ENCODE data around the gene PPM1H.
"Not testable (repeated sequence)": the region's sequence is repeated elsewhere in the genome, so short reads cannot be mapped to it uniquely, and the experiment has no call there.

PPM1H gene

DNA sequence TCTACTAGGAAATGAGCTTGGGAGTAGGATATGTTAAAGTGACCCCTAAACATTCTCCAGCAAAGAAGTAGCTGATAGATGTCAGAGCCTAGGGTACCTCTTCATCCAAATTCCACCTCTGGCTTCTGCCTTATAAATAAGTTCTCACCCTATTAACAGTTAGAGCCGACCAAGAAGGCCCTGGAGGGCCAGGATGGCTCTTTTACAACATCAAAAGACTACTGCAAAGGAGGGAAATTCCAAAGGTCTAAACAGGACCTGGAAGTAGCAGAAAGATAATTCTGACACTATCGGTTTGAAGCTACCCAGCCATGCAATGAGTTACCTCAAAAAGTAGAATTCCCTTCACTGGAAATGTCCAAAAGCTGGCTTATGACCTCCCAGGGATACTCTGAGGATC, 90.0 kb downstream of the PPM1H start:
- FAIRE-seq (no peak), DNase-seq (ENCODE audit: insufficient read length, low spot score) (no peak)

DNA sequence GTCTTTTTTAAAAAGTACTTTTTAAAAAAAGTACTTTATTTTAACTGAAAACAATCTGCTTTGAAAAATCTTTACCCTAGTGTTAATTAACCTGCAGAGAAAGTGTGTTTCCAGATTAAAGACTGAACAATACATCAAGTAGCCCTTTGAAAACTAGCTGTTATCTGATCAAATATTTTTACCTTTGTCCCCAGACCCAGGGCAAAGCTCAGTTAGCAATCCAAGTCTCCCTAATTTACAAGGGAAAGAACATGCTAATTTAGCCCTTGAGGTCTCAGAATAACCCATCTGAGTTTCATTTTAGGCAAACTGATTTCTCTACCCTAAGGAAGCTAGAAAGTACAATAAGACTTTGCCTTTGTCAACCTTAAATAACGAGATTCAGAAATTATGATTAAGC, 91.2 kb downstream of the PPM1H start:
- DNase-seq (ENCODE audit: insufficient read length, low spot score) = no peak
- no peak for FAIRE-seq

DNA sequence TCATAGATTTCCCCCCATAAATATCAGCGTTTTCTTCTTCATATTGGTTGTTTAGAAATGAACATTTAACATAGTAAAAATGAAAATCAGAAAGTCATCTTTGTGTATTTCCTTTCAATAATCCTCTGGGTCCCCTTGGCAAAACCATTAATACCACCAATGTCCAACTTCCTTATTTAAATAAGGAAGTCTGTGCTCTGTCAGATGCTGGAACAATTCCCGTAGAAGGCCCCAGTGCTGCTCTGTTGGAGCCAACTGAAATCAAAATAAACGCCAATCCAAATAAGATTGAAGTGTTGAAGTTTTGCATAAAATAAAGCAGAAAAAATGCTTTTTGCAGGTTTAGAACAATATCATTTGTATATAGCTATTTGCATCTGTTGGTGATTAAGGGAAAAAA, 93.1 kb downstream of the PPM1H start:
- no peak for DNase-seq (ENCODE audit: insufficient read length, low spot score)
- no peak for FAIRE-seq

DNA sequence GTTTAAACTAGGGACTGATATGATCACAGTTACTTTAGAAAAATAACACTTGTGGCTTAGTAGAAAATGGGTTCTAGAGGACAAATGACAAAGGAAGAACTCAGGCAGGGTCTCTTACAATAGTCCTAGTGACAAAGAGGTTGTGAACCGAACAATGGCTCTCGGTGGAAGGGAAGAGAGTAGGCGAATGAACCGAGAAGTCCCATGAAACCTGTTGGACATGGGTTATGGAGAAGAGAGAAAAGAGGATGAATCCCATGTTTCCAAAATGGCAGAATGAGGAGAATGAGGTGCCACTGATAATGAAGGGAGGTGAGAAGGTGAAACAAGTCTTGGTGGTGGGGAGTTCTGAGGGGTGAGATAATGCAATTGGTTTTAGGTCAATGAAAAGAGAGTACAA, 94.1 kb downstream of the PPM1H start:
- FAIRE-seq (no peak), DNase-seq (ENCODE audit: insufficient read length, low spot score) (no peak)

DNA sequence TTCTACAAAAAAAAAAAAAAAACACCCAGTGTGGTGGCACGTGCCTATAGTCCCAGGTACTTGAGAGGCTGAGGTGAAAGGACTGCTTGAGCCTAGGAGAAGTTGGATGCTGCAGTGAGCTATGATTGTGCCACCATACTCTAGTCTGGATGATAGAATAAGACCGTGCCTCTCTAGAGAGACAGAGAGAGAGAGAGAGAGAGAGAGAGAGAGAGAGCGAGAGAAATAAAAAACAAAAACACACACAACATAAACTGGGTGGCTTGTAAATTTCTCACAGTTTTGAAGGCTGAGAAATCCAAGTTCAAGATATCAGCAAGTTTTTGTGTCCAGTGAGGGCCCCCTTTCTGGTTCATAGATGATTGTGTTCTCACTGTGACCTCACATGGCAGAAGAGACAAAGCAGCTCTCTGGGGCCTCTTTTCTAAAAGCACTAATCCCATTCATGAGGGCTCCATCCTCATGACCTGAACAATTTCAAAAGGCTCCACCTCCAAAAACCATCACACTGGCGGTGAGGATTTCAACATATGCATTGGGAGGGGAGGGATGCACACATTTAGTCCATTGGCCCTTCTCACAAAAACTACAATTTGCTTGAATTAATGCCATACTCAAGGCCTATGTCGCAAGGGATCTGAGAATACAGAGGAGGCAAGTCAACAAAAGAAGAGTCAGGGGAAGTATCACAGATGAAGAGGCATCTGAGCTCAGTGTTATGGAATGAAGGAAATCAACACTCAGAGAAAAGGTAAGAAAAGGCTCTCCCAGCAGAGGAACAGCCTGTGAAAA, 94.9 kb downstream of the PPM1H start:
- no peak for DNase-seq (ENCODE audit: insufficient read length, low spot score)
- no peak for FAIRE-seq

DNA sequence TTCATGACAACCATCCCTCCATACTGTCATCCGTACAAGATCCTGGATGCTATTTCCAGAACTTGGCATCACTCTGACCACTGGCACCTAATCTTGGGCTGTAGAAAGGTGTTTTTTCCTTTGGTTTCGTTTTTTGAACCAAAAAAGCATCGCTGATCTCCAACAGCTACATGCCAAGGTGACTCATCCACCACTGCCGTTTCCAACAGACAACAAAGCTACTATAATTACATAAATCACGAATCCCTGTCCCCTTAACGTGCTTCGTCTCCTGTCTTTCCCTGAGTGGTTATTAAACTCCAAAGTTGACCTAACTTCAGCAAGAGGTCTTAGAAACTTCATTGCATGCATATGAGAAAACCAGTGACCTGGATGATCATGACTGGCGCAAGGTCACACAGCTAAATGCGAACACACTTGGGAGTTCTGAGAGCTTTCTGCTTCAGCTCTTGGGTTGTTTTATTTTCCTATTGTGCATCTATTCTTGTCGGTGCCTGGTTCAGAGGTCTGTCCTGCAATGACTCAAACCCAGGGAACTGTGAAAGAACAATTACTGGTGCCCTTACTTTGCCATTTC, 99.9 kb downstream of the PPM1H start:
- FAIRE-seq (no peak), DNase-seq (ENCODE audit: insufficient read length, low spot score) (peak; percentile 48)

DNA sequence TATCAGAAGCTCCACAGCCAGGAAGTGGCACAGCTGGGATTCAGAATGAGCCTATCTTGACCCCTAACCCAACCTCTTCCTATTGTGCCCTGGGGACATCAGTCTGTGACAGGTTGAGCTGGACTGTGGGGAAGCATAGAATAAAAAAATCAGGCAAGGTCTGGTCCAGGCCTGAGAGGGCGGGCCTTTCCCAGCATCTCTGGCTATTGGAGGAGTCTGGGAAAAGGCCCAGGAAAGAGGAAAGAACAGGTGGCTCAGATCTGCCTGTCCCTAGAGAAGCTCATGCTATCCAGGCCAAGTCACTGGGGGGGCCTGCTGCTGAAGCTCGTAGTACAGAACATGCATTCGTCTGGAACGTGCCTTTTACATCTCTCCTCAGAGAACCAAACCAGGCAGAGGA, 100.5 kb downstream of the PPM1H start:
- DNase-seq (ENCODE audit: insufficient read length, low spot score) (no peak), FAIRE-seq (no peak)

DNA sequence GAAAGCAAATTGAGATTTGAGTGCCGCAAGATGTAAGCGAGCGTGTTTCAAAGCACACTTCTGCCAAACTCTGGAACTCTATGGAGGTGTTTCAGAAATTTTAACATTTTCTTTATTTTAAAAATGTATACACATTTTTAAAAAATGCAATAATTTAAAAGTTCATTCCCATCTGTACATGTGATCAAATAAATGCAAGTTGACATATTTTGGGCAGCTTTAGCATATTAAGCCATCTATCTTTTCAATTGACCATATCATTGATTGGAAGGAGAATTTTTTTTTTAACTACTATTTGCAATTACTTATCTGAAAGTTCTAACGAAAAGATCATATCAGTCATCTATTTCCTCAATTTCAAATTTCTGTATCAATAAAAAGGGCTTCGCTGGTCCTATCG, 101.3 kb downstream of the PPM1H start:
- no peak for FAIRE-seq

DNA sequence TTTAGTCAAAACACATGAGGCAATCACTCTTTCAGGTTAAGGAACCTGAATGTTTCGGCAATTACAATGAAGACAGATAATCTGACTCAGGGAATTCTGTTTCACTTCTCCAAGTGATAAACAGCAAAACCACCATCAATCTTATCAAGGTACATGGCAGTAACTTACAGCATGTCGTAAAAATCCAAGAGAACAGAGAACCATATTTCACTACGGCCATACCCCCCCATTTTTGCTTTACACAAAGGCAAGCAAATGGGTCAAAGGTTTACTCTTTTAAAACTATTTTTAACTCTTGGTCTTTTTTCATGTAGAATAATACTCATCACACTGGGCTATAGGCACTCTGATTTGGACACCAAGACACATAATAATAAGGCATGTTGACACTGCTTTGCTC, 102.4 kb downstream of the PPM1H start:
- FAIRE-seq = no peak

More for the DNA sequence above, 101.3 kb downstream of the PPM1H start:
- no peak for DNase-seq (ENCODE audit: insufficient read length, low spot score)

DNA sequence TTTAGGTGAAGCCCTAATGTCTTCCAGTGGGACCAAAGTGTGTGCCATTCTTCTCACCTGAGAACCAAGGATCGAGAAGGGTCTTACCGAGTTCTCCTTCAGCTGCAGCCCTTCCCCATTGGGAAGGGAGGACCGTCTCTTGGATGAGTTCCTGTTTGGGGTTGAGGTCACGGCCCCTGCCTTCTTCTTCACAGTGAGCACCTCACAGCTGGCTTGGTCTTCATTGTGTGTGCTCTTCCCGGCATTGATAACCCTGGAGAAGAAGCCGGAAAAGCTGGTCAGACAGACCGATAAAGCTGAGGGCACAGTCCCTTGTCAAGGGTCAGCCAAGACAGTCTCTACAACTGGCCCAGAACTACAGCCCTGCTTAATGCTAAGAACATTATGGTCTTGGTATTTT, 102.9 kb downstream of the PPM1H start:
- no peak for DNase-seq (ENCODE audit: insufficient read length, low spot score)
- no peak for FAIRE-seq

More for the DNA sequence above, 102.4 kb downstream of the PPM1H start:
- no peak for DNase-seq (ENCODE audit: insufficient read length, low spot score)

DNA sequence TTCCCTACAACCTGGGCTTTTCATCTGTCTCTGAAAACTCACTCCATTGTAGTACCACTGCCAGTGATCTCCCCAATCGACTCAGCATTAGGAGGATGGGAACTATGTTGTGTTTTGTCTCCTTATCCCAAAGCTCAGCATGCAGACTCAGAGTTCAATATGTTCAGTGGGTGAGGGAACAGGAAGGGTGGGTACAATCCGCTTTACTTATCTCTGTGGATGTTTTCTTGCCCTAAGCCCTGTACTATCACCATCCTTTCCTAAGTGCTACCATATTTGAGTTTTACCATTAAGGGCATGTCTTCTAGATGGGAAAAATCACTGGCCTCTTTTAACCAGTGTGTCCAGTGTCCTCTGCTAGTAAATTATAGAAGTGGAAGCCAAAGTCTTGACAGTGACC, 107.1 kb downstream of the PPM1H start:
- FAIRE-seq (no peak), DNase-seq (ENCODE audit: insufficient read length, low spot score) (no peak)

DNA sequence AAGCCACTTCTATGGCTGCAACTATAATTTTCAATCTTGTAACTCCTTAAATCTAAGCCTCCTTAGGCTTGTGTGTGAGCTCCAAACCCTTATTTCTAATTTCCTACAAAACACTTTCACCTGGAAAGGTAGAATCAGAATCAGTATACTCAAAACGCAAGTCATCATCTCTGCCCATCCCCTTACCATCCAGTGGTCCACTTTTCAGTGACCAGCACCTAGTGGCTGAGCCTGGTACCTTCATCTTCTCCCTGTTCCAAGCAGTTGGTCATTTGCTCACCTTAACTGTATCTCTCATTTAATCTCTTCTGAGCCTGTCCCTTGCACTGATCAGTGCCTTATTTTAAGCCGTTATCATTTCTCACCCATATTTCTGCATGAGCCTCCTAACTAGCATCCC, 107.9 kb downstream of the PPM1H start:
- DNase-seq (ENCODE audit: insufficient read length, low spot score) (no peak), FAIRE-seq (no peak)

DNA sequence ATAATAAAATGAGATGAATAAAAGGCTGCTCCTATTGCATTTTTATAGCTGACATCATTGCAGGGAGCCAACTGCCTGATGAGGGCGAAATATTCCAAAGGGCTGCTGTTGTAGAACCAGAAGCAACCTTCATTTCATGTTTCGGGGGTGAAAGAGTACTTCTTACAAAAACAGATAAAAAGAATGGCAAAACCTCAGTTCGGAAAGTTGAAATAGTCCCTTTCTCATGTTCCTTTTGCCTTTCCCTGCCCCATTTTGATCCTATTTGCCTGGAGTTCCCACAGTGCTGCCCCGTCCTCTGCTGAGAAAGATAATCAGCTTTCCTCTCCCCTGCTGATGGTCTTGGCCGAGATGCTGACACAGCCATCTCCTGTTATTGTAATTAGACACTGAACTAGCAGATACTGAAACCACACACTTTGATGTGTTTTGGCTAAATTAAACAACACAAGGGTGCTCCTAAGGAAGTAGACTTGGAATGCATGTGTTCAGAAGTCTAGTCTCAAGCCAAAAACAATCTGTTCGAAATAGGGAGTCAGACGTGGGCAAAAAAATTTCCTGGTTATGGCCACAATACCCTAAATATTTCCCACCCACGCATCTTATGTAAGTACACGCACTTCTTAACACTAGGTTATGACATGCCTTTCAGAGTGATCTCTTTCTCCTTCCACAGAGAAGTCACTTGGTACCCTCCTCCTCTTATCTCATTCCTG, 117.2 kb downstream of the PPM1H start:
- no peak for DNase-seq (ENCODE audit: insufficient read length, low spot score)
- peak; percentile 4 for FAIRE-seq

DNA sequence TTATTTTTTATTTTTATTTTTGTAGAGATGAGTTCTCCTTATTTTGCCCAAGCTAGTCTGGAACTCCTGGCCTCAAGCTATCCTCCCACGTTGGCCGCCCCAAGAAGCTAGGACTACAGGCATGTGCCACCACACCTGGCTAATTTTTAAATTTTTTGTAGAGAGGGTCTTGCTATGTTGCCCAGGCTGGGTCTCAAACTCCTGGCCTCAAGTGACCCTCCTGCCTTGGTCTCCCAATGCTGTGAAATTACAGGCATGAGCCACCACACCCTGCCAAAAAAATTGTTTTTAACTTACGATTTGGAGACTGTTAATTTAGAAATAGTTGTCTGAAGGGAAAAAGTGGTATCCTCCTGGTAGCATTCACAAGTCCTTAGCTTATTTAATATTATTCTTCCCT, 120.7 kb downstream of the PPM1H start:
- FAIRE-seq (no peak), DNase-seq (ENCODE audit: insufficient read length, low spot score) (no peak)

DNA sequence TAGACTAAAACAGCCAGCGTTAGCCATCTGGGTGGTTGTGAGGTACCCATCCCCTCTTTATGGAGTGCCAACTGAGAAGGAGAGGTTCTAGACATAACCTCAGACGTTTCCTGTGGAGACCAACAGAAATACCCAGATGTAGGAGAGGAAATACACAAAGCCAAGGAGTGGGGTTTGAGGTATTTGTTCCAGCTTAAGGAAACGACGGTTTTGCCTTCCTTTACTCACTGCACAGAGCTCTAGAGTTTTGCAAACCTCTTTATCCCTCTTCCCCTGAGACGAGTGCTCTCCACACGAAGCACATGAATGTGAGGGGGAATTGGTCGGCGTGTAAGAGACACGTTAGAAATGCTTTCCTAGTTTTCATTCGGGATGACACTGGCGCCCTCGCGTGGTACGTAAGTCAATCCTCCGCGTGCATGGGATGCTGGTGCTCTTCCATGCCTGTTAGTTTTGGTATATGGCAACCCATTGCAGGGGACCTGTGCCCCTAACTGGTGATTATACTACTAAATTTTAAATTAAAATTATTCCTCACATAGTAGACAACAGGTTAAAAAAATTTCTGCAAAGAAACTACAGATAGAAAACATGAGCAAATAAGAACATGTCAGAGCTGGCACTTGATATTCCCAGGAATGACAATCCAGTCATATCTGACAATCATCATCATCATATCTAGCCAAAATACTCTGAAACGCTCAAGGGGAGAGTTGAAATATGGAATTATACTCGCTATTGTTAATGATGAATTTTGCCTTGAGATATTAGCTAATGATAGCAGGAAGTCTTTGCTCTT, 121.7 kb downstream of the PPM1H start:
- FAIRE-seq = peak; percentile 60
- peak; percentile 55 for DNase-seq (ENCODE audit: insufficient read length, low spot score)

DNA sequence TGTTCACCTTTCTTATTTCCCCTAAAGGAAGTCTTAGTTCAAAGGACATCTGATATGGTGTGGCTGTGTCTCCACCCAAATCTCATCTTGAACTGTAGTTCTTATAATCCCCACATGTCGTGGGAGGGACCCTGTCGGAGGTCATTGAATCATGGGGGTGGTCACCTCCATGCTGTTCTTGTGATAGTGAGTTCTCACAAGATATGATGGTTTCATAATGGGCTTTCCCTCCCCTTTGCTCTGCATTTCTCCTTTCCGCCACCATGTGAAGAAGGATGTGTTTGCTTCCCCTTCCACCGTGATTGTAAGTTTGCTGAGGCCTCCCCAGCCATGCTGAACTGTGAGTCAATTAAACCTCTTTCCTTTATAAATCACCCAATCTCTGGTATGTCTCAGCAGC, 123.5 kb downstream of the PPM1H start:
- not testable (repeated sequence) for FAIRE-seq; DNase-seq (ENCODE audit: insufficient read length, low spot score)

DNA sequence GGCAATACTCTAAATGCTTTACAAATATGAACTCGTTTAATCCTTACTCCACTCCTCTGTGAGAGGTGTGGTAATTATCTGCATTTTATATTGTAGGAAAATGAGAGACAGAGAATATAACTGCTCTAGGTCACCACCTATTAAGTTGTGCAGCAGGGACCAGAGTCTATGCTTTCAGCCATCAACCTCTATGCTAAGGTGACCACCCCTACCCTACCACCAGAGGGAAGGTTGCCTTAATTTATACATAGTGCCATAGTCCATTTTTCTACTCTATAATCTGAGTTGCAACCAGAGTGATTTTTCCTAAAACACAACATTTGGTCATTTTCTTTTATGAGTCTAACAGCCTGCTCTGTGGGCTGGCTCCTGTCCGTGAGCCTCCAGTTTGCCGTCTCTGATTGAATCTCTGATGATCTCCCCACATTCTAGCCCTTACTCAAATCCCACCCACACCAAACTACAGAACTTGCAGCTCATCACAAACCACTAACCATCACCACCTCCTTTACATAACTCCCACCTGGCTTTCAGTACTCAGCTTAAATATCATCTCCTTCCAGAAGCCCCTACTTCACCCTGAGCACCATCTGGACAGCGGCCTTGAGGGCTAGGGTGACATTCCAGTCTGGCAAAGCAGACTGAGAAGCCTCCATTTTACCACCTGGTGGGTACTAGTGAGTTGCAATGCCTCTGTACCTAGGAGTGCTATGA, 126.6 kb downstream of the PPM1H start:
- no peak for DNase-seq (ENCODE audit: insufficient read length, low spot score)
- FAIRE-seq = no peak

DNA sequence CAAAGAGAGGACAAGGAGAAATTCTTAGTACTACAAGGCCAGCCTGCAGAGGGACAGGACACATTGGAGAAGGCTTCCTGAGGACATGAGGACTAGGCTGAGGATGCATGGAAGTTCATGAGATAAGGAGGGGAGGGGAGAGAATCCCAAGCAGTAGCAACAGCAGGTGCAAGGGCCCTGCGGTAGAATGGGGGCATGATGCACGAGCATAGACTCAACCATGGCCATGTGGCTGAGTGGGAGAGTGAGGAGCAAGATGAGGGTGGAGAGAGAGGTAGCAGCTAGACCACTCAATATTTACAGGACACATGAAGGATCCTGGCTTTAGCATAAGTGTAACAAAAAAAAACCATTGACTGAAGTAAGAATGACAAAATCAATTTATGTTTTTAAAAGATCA, 128.1 kb downstream of the PPM1H start:
- no peak for FAIRE-seq
- DNase-seq (ENCODE audit: insufficient read length, low spot score) = no peak

DNA sequence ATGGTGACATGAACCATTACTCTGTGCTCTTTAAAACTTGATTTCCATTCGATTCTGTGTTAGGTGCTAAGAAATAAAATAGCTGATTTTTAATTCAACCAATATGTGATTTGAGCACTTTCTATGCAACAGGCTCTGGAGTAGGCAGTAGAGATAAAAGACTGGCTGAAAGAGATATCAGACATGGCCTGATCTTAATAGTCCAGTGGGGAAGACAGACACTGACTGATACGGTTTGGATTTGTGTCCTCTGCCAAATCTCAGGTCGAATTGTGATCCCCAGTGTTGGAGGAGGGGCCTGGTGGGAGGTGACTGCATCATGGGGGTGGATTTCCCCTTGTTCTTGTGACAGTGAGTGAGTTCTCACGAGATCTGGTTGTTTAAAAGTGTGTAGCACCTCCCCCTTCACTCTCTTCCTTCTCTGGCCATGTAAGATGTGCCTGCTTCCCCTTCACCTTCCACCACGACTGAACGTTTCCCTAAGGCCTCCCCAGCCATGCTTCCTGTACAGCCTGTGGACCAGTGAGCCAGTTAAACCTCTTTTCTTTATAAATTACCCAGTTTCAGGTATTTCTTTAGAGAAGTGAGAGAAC, 128.6 kb downstream of the PPM1H start:
- DNase-seq (ENCODE audit: insufficient read length, low spot score) = no peak
- no peak for FAIRE-seq

DNA sequence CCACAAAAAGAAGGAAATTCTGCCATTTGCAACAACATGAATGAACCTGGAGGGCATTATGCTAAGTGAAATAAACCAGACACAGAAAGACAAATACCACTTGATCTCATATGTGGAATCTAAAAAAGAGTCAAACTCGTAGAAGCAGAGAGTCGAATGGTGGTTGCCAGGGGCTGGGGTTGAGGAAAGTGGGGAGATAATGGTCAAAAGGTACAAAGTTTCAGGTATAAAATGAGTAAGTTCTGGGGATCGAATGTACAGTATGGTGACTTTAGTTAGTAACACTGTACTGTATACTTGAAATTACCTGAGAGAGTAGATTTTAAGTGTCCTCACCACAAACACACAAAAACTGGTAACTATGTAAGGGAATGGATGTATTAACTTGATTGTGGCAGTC, 129.4 kb downstream of the PPM1H start:
- no peak for DNase-seq (ENCODE audit: insufficient read length, low spot score)
- FAIRE-seq = no peak
